ENCODE measurements around the gene GPATCH4.

DNA sequence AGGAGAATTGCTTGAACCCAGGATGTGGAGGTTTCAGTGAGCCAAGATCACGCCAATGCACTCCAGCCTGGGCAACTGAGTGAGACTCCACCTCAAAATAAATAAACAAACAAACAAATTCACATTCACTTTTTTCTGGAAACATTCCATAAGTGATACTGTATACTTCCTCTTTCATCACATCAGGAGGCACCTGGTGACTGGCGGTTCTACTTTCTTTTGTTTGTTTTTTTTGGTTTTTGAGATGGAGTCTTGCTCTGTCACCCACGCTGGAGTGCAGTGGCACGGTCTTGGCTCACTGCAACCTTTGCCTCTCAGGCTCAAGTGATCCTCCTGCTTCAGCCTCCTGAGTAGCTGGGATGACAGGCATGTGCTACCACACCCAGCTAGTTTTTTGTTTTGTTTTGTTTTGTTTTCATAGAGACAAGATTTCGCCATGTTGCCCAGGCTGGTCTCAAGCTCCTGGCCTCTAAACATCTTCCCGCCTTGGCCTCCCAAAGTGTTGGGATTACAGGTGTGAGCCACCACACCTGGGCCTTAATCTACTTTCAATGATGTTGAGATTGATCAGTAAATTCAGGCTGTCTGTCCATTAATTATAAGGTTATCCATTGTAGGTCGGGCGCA, 28.7 kb upstream of the GPATCH4 start:
- TF ChIP-seq, protein P1, sequence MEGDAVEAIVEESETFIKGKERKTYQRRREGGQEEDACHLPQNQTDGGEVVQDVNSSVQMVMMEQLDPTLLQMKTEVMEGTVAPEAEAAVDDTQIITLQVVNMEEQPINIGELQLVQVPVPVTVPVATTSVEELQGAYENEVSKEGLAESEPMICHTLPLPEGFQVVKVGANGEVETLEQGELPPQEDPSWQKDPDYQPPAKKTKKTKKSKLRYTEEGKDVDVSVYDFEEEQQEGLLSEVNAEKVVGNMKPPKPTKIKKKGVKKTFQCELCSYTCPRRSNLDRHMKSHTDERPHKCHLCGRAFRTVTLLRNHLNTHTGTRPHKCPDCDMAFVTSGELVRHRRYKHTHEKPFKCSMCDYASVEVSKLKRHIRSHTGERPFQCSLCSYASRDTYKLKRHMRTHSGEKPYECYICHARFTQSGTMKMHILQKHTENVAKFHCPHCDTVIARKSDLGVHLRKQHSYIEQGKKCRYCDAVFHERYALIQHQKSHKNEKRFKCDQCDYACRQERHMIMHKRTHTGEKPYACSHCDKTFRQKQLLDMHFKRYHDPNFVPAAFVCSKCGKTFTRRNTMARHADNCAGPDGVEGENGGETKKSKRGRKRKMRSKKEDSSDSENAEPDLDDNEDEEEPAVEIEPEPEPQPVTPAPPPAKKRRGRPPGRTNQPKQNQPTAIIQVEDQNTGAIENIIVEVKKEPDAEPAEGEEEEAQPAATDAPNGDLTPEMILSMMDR (IDR thresholded peaks at IDR 0.05) = no peak
- no peak for TF ChIP-seq TCF7L2 (IDR thresholded peaks at IDR 0.05; ENCODE audit: low read depth, low read length)
- TF ChIP-seq, protein P2, sequence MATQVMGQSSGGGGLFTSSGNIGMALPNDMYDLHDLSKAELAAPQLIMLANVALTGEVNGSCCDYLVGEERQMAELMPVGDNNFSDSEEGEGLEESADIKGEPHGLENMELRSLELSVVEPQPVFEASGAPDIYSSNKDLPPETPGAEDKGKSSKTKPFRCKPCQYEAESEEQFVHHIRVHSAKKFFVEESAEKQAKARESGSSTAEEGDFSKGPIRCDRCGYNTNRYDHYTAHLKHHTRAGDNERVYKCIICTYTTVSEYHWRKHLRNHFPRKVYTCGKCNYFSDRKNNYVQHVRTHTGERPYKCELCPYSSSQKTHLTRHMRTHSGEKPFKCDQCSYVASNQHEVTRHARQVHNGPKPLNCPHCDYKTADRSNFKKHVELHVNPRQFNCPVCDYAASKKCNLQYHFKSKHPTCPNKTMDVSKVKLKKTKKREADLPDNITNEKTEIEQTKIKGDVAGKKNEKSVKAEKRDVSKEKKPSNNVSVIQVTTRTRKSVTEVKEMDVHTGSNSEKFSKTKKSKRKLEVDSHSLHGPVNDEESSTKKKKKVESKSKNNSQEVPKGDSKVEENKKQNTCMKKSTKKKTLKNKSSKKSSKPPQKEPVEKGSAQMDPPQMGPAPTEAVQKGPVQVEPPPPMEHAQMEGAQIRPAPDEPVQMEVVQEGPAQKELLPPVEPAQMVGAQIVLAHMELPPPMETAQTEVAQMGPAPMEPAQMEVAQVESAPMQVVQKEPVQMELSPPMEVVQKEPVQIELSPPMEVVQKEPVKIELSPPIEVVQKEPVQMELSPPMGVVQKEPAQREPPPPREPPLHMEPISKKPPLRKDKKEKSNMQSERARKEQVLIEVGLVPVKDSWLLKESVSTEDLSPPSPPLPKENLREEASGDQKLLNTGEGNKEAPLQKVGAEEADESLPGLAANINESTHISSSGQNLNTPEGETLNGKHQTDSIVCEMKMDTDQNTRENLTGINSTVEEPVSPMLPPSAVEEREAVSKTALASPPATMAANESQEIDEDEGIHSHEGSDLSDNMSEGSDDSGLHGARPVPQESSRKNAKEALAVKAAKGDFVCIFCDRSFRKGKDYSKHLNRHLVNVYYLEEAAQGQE (IDR thresholded peaks at IDR 0.05; ENCODE audit: insufficient read depth in 1 of 2, low read depth in 2 of 2, low read length in 1 of 2) = no peak
- TF ChIP-seq SIN3A (IDR thresholded peaks at IDR 0.05; ENCODE audit: borderline replicate concordance, insufficient read depth, low read depth, low read length) = no peak
- TF ChIP-seq POLR2AphosphoS5 (IDR thresholded peaks at IDR 0.05; ENCODE audit: low read depth, low read length) = no peak

Data from Panc1 (cell line).